ENCODE data around the gene MORN4.

MORN4 gene

GRCh38 chr10:97628228-97628627 is 5.1 kb downstream of the MORN4 start:
- TF ChIP-seq CTCF (IDR thresholded peaks at IDR 0.05): no peak
- H3K4me3 ChIP-seq: no peak overlapping the region
- DNase-seq (ENCODE audit: low spot score): no peak
- no peak overlapping the region for H3K27ac ChIP-seq

GRCh38 chr10:97627731-97628130 is 5.6 kb downstream of the MORN4 start:
- TF ChIP-seq CTCF (IDR thresholded peaks at IDR 0.05): no peak
- Histone ChIP-seq H3K4me3 (no peak overlapping the region), H3K27ac (no peak overlapping the region)
- DNase-seq (ENCODE audit: low spot score): no peak

DNA sequence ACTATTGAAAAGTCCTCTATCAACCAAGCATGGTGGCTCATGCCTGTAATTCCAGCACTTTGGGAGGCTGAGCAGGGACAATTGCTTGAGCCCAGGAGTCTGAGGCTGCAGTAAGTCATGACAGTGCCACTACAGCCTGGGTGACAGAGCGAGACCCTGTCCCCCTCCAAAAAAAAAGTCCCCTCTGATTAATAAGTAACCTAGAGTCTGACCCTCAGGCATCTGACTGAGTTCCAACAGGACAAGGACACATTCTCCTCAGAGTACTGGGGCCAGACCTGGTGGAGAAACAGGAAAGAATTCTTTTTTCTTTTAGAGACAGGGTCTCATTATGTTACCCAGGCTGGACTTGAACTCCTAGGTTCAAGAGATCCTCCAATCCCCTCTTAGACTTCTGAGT is 10.0 kb downstream of the MORN4 start:
- no peak overlapping the region for H3K27ac ChIP-seq
- DNase-seq (ENCODE audit: low spot score): no peak
- TF ChIP-seq CTCF (IDR thresholded peaks at IDR 0.05): no peak
- no peak overlapping the region for H3K4me3 ChIP-seq

DNA sequence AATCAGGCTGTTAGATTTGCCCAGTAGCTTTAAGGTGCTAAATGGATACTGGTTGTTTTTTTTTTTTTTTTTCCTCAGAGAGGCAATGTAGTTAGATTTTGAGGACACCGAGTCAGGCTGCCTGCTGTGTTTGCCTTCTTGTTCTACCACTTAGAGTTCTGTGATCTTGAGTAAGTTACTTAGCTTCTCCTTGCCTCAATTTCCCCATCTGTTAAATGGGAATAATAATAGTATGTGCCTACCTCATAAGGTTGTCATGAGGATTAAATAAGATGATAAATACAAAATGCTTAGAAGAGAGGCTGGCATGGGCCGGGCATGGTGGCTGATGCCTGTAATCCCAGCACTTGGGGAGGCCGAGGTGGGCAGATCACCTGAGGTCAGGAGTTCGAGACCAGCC is 14.6 kb downstream of the MORN4 start:
- Histone ChIP-seq H3K4me3 (no peak overlapping the region), H3K27ac (no peak overlapping the region)
- no peak for TF ChIP-seq CTCF (IDR thresholded peaks at IDR 0.05)
- no peak for DNase-seq (ENCODE audit: low spot score)

- no peak for DNase-seq (ENCODE audit: low spot score)
- Histone ChIP-seq H3K27ac (no peak overlapping the region), H3K4me3 (no peak overlapping the region)
- TF ChIP-seq CTCF (IDR thresholded peaks at IDR 0.05): no peak
Measured at GRCh38 chr10:97618285-97618684, 15.0 kb downstream of the MORN4 start.

GRCh38 chr10:97612386-97612785 is 20.9 kb downstream of the MORN4 start:
- TF ChIP-seq CTCF (IDR thresholded peaks at IDR 0.05): peak; percentile 41
- Histone ChIP-seq H3K4me3 (no peak overlapping the region), H3K27ac (peak overlapping the region in 1 of 2 donors; percentile 52)
- DNase-seq (ENCODE audit: low spot score): no peak

DNA sequence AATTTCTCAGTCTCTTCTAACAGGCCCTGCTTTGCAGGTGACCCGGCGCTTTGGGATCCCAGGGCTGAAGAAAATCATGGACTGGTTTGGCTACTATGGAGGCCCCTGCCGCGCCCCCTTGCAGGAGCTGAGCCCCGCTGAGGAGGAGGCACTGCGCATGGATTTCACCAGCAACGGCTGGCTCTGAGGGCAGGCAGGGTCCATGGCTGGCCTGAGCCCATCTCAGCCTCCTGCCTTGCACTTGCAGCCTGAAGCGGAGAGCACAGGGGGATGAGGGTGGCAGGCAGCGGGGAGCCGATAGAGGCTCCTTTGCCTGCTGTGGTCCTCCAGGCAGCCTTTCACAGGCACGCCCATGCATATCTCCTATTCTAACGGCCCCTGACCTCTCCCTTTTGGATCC is 21.8 kb downstream of the MORN4 start:
- H3K27ac ChIP-seq: no peak overlapping the region
- no peak overlapping the region for H3K4me3 ChIP-seq
- no peak for DNase-seq (ENCODE audit: low spot score)
- TF ChIP-seq CTCF (IDR thresholded peaks at IDR 0.05): no peak

Data from coronary artery (tissue), 2 donors.